ENCODE results near the gene ERI3.

ERI3 gene

DNA sequence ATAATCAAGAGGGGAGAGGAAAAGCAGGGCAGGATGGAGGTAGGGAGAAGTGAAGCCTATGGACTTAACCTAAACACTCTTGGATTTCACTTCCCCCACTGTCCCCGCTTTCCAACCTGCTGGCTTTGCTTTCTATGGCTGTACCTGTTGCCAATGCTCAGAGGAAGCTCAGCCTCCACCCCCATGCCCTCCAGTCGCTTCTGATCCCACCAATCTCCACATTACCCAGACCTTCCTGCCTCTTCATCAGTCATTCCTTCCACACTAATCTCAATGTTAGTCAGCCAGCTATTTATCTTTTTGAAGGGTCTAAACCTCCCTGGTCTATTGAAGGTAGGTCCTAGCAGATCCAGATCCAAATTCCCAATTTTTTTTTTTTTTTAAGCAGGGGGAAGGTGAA lies 24.1 kb downstream of the ERI3 start:
- no peak overlapping the region for H3K4me2 ChIP-seq (ENCODE audit: low read length)
- TF ChIP-seq, protein P1, sequence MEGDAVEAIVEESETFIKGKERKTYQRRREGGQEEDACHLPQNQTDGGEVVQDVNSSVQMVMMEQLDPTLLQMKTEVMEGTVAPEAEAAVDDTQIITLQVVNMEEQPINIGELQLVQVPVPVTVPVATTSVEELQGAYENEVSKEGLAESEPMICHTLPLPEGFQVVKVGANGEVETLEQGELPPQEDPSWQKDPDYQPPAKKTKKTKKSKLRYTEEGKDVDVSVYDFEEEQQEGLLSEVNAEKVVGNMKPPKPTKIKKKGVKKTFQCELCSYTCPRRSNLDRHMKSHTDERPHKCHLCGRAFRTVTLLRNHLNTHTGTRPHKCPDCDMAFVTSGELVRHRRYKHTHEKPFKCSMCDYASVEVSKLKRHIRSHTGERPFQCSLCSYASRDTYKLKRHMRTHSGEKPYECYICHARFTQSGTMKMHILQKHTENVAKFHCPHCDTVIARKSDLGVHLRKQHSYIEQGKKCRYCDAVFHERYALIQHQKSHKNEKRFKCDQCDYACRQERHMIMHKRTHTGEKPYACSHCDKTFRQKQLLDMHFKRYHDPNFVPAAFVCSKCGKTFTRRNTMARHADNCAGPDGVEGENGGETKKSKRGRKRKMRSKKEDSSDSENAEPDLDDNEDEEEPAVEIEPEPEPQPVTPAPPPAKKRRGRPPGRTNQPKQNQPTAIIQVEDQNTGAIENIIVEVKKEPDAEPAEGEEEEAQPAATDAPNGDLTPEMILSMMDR (IDR thresholded peaks at IDR 0.05; ENCODE audit: low read length) = no peak
- no peak for TF ChIP-seq EZH2 (IDR thresholded peaks at IDR 0.05; ENCODE audit: borderline replicate concordance, low read length)
- H3K9ac ChIP-seq (ENCODE audit: low read length) = no peak overlapping the region
- no peak overlapping the region for H3K4me3 ChIP-seq (ENCODE audit: low read depth, low read length, poor library complexity, severe bottlenecking)
- no peaks in the 10 kb centered on the region for H3K9me3 ChIP-seq (ENCODE audit: low read length)
- no peaks in the 10 kb centered on the region for H3K9me2 ChIP-seq (ENCODE audit: low read depth, low read length)
- no peaks in the 10 kb centered on the region for H3K4me1 ChIP-seq (ENCODE audit: insufficient read depth, low read length, severe bottlenecking)
- H3K79me2 ChIP-seq (ENCODE audit: insufficient read depth, low read length) = no peaks in the 10 kb centered on the region
- no peaks in the 10 kb centered on the region for H4K20me1 ChIP-seq (ENCODE audit: insufficient read depth, low read length)
- H3F3A ChIP-seq (ENCODE audit: insufficient read depth, low read length) = no peaks in the 10 kb centered on the region
- H2AFZ ChIP-seq (ENCODE audit: low read length) = no peak overlapping the region
- H3K27me3 ChIP-seq (ENCODE audit: insufficient read depth, low read length) = no peaks in the 10 kb centered on the region
- peaks cover 36% of the 10 kb centered on the region for H3K36me3 ChIP-seq (ENCODE audit: insufficient read depth, low read length)
- no peak overlapping the region for H3K27ac ChIP-seq (ENCODE audit: low read depth, low read length, poor library complexity, severe bottlenecking)

DNA sequence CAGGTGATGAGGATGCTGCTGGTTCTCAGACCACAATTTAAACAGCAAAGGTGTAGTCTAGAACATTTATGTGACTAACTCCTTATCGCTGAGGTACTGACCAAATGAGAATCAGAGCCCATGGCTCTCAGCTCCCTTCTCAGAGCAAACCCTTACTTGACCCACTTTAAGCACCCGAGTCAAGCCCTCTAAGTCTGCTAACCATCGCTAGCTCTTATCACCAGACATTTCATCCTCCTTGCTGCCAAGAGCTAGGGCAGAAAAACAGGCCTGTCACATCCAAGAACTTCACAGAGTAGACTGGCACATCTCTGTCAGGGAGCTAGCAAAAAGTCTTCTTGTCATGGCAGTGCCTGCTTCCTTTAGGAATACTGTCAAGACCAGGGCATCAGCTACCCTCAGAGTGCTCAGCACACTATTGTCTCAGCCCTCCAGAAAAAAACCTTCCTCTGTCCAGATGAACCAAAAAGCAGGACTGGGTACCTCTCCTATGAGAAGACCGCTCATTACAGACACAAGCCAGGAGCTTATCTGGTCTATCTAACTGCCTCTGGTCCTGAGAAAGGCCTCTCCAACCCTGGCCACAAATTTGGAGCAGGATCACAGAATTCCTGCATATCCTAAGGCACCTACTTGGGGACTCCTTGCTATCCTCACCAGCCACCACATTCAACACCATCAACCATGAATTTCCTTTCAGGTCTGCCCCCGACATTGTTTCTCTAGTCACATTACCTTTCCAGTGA lies 26.2 kb downstream of the ERI3 start:
- TF ChIP-seq, protein P1 (IDR thresholded peaks at IDR 0.05; ENCODE audit: low read length) = no peak
- TF ChIP-seq EZH2 (IDR thresholded peaks at IDR 0.05; ENCODE audit: borderline replicate concordance, low read length) = no peak
- Histone ChIP-seq H3K4me3 (ENCODE audit: low read depth, low read length, poor library complexity, severe bottlenecking) (no peak overlapping the region), H4K20me1 (ENCODE audit: insufficient read depth, low read length) (no peaks in the 10 kb centered on the region), H3K4me1 (ENCODE audit: insufficient read depth, low read length, severe bottlenecking) (no peaks in the 10 kb centered on the region), H2AFZ (ENCODE audit: low read length) (no peak overlapping the region), H3F3A (ENCODE audit: insufficient read depth, low read length) (no peaks in the 10 kb centered on the region), H3K9me2 (ENCODE audit: low read depth, low read length) (no peaks in the 10 kb centered on the region), H3K27ac (ENCODE audit: low read depth, low read length, poor library complexity, severe bottlenecking) (no peak overlapping the region), H3K36me3 (ENCODE audit: insufficient read depth, low read length) (peaks cover 21% of the 10 kb centered on the region), H3K4me2 (ENCODE audit: low read length) (no peak overlapping the region), H3K27me3 (ENCODE audit: insufficient read depth, low read length) (no peaks in the 10 kb centered on the region), H3K9me3 (ENCODE audit: low read length) (no peaks in the 10 kb centered on the region), H3K9ac (ENCODE audit: low read length) (no peak overlapping the region), H3K79me2 (ENCODE audit: insufficient read depth, low read length) (no peaks in the 10 kb centered on the region)

DNA sequence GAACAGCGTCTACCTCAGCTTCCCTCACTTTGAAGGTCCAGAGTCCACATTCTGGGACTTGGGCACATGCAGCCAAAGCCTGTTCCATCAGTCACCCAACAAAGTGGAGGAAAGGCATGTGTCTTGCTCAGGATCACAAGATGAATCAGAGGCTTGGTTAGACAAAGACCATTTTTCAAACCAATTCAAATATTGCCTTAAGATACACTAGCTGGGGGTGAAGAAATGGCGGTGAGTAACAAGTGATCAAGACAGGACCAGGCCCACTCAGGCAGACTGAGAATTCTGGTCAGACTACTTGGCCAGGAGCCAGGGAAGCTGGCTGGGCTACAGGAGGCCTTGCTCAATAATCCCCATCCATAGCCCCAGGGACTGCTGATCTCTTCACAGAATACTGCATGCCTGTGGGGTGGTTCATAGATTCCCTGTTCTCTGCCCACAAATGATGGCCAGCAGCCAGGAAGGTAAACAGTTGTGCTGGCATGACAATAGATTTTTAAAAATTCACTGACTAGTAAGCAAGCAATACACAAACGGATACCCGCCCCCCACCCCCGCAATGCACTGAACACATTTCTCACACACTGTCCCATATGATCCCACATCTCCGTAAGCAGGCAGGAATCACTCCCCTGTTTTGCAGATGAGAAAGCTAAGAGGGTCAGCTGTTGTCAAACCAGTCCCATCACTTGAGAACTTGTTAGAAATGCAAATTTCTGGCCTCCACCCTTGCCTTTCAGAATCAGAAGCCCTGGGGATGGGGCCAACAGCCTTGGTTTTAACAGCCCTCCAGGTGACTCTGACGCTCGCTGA lies 27.2 kb downstream of the ERI3 start:
- Histone ChIP-seq H3K4me1 (ENCODE audit: insufficient read depth, low read length, severe bottlenecking) (no peaks in the 10 kb centered on the region), H3K79me2 (ENCODE audit: insufficient read depth, low read length) (no peaks in the 10 kb centered on the region), H3K27ac (ENCODE audit: low read depth, low read length, poor library complexity, severe bottlenecking) (no peak overlapping the region), H3K9ac (ENCODE audit: low read length) (no peak overlapping the region), H3K9me2 (ENCODE audit: low read depth, low read length) (no peaks in the 10 kb centered on the region), H3K27me3 (ENCODE audit: insufficient read depth, low read length) (no peaks in the 10 kb centered on the region), H3K9me3 (ENCODE audit: low read length) (no peaks in the 10 kb centered on the region), H2AFZ (ENCODE audit: low read length) (no peak overlapping the region), H3K36me3 (ENCODE audit: insufficient read depth, low read length) (peaks cover 27% of the 10 kb centered on the region; the same call in 1 of the 2 replicates), H4K20me1 (ENCODE audit: insufficient read depth, low read length) (no peaks in the 10 kb centered on the region), H3F3A (ENCODE audit: insufficient read depth, low read length) (no peaks in the 10 kb centered on the region), H3K4me3 (ENCODE audit: low read depth, low read length, poor library complexity, severe bottlenecking) (no peak overlapping the region), H3K4me2 (ENCODE audit: low read length) (no peak overlapping the region)
- TF ChIP-seq, protein P1 (IDR thresholded peaks at IDR 0.05; ENCODE audit: low read length) = no peak
- TF ChIP-seq EZH2 (IDR thresholded peaks at IDR 0.05; ENCODE audit: borderline replicate concordance, low read length) = no peak
